WTC11 (cell line): Measurements from ENCODE around the gene GOLGA8N.

ENCODE experiments used
- CTCF ChIP-seq: fragments of 200-600 bp; IDR thresholded peaks from 2 replicates; pipeline ENCODE4 v1.8.0; 2022; ENCODE audit warnings: antibody characterized with exemption
- E2F4 ChIP-seq: sonication (generic); formaldehyde crosslinking; IDR thresholded peaks from 2 replicates; pipeline ENCODE4 v1.8.1; 2022; ENCODE audit warnings: low read depth, mild to moderate bottlenecking, moderate library complexity, missing genetic modification reagents, borderline replicate concordance
- ERG ChIP-seq: fragments of 250-450 bp; sonication (Bioruptor Pico); IDR thresholded peaks from 2 replicates; pipeline ENCODE4 v1.8.0; 2021; ENCODE audit warnings: mild to moderate bottlenecking
- FOXJ3 ChIP-seq: sonication (generic); formaldehyde crosslinking; IDR thresholded peaks from 2 replicates; pipeline ENCODE4 v1.9.0; 2021; ENCODE audit warnings: missing genetic modification reagents, mild to moderate bottlenecking, borderline replicate concordance
- IRF2 ChIP-seq: sonication (generic); formaldehyde crosslinking; IDR thresholded peaks from 2 replicates; pipeline ENCODE4 v1.8.0; 2022; ENCODE audit warnings: low read depth, missing genetic modification reagents, borderline replicate concordance
- JUN ChIP-seq: sonication (generic); formaldehyde crosslinking; IDR thresholded peaks from 2 replicates; pipeline ENCODE4 v1.8.0; 2023; ENCODE audit warnings: mild to moderate bottlenecking, missing genetic modification reagents
- KAT7 ChIP-seq: sonication (generic); formaldehyde crosslinking; IDR thresholded peaks from 2 replicates; pipeline ENCODE4 v1.8.1; 2023; ENCODE audit warnings: missing genetic modification reagents, mild to moderate bottlenecking, borderline replicate concordance
- PREB ChIP-seq: sonication (generic); formaldehyde crosslinking; IDR thresholded peaks from 2 replicates; pipeline ENCODE4 v1.8.1; 2022; ENCODE audit warnings: mild to moderate bottlenecking, missing genetic modification reagents, moderate library complexity, borderline replicate concordance
- SP1 ChIP-seq: sonication (generic); formaldehyde crosslinking; conservative IDR thresholded peaks from 2 replicates; pipeline ENCODE4 v1.8.1; 2022; ENCODE audit warnings: missing genetic modification reagents
- TEAD4 ChIP-seq: sonication (generic); formaldehyde crosslinking; IDR thresholded peaks from 2 replicates; pipeline ENCODE4 v1.8.0; 2022; ENCODE audit warnings: mild to moderate bottlenecking, missing genetic modification reagents
- ZNF232 ChIP-seq: sonication (generic); formaldehyde crosslinking; IDR thresholded peaks from 2 replicates; pipeline ENCODE4 v1.8.0; 2022; ENCODE audit warnings: mild to moderate bottlenecking, missing genetic modification reagents
- ZNF671 ChIP-seq: fragments of 250-450 bp; sonication (Bioruptor Pico); IDR thresholded peaks from 2 replicates; pipeline ENCODE4 v1.8.0; 2021; ENCODE audit warnings: mild to moderate bottlenecking
- TF ChIP-seq, protein P1 (sequence below): sonication (generic); formaldehyde crosslinking; IDR thresholded peaks from 2 replicates; pipeline ENCODE4 v1.8.0; 2022; ENCODE audit warnings: mild to moderate bottlenecking, missing genetic modification reagents
- TF ChIP-seq, protein P2 (sequence below): sonication (generic); formaldehyde crosslinking; IDR thresholded peaks from 2 replicates; pipeline ENCODE4 v1.8.1; 2023; ENCODE audit warnings: mild to moderate bottlenecking, missing genetic modification reagents, moderate library complexity

- TF ChIP-seq CTCF: no peak
- no peak for TF ChIP-seq E2F4 (CRISPR knock-in tag)
- no peak for TF ChIP-seq ZNF671
- no peak for TF ChIP-seq SP1 (CRISPR knock-in tag)
- TF ChIP-seq, protein P1, sequence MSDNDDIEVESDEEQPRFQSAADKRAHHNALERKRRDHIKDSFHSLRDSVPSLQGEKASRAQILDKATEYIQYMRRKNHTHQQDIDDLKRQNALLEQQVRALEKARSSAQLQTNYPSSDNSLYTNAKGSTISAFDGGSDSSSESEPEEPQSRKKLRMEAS (CRISPR knock-in tag): no peak
- TF ChIP-seq IRF2 (CRISPR knock-in tag): no peak
- no peak for TF ChIP-seq JUN
- TF ChIP-seq, protein P2, sequence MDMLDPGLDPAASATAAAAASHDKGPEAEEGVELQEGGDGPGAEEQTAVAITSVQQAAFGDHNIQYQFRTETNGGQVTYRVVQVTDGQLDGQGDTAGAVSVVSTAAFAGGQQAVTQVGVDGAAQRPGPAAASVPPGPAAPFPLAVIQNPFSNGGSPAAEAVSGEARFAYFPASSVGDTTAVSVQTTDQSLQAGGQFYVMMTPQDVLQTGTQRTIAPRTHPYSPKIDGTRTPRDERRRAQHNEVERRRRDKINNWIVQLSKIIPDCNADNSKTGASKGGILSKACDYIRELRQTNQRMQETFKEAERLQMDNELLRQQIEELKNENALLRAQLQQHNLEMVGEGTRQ: no peak
- TF ChIP-seq ZNF232 (CRISPR knock-in tag): no peak
- TF ChIP-seq TEAD4 (CRISPR knock-in tag): no peak
- no peak for TF ChIP-seq FOXJ3
- no peak for TF ChIP-seq KAT7
- TF ChIP-seq ERG (CRISPR knock-in tag): no peak
- TF ChIP-seq PREB (CRISPR knock-in tag): no peak
These were observed 56.1 kb downstream of the GOLGA8N start for GRCh38 chr15:32649342-32649741.
